ENCODE data around the gene DTYMK. TPM values are rescaled to one million over a fixed set of nuclear protein-coding genes. Genes with fewer than 3 reads are reported as not detected.

DTYMK gene
- total and polyA plus RNA-seq, 2 of the 4 experiments (the other 2 are of a cell fraction): 31.7 to 50.1 TPM

GRCh38 chr2:241629762-241630435 is 56.7 kb downstream of the DTYMK start:
- in situ Hi-C loops (cut with MboI; ENCODE audit: low sequenced_read_pairs): no loop called here
- no peak for TF ChIP-seq POLR2A (IDR thresholded peaks at IDR 0.05; ENCODE audit: low read depth, low read length)
- TF ChIP-seq NFE2L2 (IDR thresholded peaks at IDR 0.05; ENCODE audit: low read depth, low read length): no peak
- no peak for TF ChIP-seq RAD21 (IDR thresholded peaks at IDR 0.05; ENCODE audit: low read length)
- TF ChIP-seq FOS (IDR thresholded peaks at IDR 0.05; ENCODE audit: low read depth, low read length): no peak
- TF ChIP-seq RFX5 (IDR thresholded peaks at IDR 0.05; ENCODE audit: low read depth, low read length): no peak
- TF ChIP-seq BHLHE40 (IDR thresholded peaks at IDR 0.05; ENCODE audit: low read depth, low read length): no peak
- TF ChIP-seq MAFK (IDR thresholded peaks at IDR 0.05; ENCODE audit: low read depth, low read length): no peak
- no peak for TF ChIP-seq CHD1 (IDR thresholded peaks at IDR 0.05; ENCODE audit: low read depth, low read length)
- TF ChIP-seq ELK1 (IDR thresholded peaks at IDR 0.05; ENCODE audit: borderline replicate concordance, low read depth, low read length): no peak
- no peak for TF ChIP-seq RCOR1 (IDR thresholded peaks at IDR 0.05; ENCODE audit: insufficient replicate concordance, low read length)
- no peak for TF ChIP-seq CTCF (conservative IDR thresholded peaks at IDR 0.05; ENCODE audit: low read depth, low read length)
- TF ChIP-seq CEBPB (IDR thresholded peaks at IDR 0.05; ENCODE audit: low read depth, low read length): no peak
- TF ChIP-seq MAZ (IDR thresholded peaks at IDR 0.05; ENCODE audit: borderline replicate concordance, low read depth, low read length): no peak
- no peak for TF ChIP-seq MXI1 (IDR thresholded peaks at IDR 0.05; ENCODE audit: borderline replicate concordance, low read depth, low read length)
- no peak for TF ChIP-seq SMC3 (IDR thresholded peaks at IDR 0.05; ENCODE audit: low read depth, low read length)

More at GRCh38 chr2:241629762-241630435, 56.7 kb downstream of the DTYMK start:
- peak overlapping the region; percentile 68; the same call in 1 of the 2 replicates for H3K27ac ChIP-seq (ENCODE audit: insufficient read depth, low read length)
- intact Hi-C loops (cut with micrococcal nuclease): no loop called here
- peaks cover 15% of the 10 kb centered on the region; the same call in 1 of the 2 replicates for H3K9me1 ChIP-seq (ENCODE audit: insufficient read depth, low read length)
- H4K20me1 ChIP-seq (ENCODE audit: insufficient read depth, low read length): peaks cover 48% of the 10 kb centered on the region
- H2BK20ac ChIP-seq (ENCODE audit: low read depth, low read length): no peak overlapping the region
- 0 out of 2 replicates have a peak overlapping the region, but pooled peaks have one; percentile 13 for H3K14ac ChIP-seq (replicated peaks; ENCODE audit: low read depth, low read length)
- no peak overlapping the region for H2BK15ac ChIP-seq (ENCODE audit: low read depth, low read length)
- ChIA-PET POLR2A (ENCODE audit: unreplicated experiment) (no interaction called here), CTCF (no interaction called here)
- no peak overlapping the region for H4K8ac ChIP-seq (ENCODE audit: low read depth in 2 of 2, low read length in 2 of 2)
- 53% methylated on average over 2 of the region's 11 CpGs; no CpG with 5 or more reads in 1 of the 2 experiments for WGBS, 2 experiments (ENCODE audit: extremely low coverage in 2 of 2, insufficient read length in 1 of 2)
- peak overlapping the region; percentile 57; the same call in 1 of the 2 replicates for H3K23ac ChIP-seq (ENCODE audit: low read depth, low read length)
- H3K4ac ChIP-seq (ENCODE audit: low read depth, low read length): peak overlapping the region; percentile 33; the same call in 1 of the 2 replicates
- DNase-seq (peak; percentile 76), ATAC-seq (ENCODE audit: low read depth) (peak; percentile 88)
- no peak overlapping the region for H2AK9ac ChIP-seq (replicated peaks; ENCODE audit: low read depth, low read length, poor library complexity)
- no peaks in the 10 kb centered on the region for H3K9me3 ChIP-seq (ENCODE audit: control insufficient read depth, insufficient read depth, low read length)
- H4K5ac ChIP-seq (ENCODE audit: low read depth, low read length): no peak overlapping the region
- no peak overlapping the region for H3K56ac ChIP-seq (ENCODE audit: extremely low read depth, insufficient read depth, low read length)
- no peak overlapping the region for H3K18ac ChIP-seq (ENCODE audit: low read depth, low read length)
- H2BK5ac ChIP-seq (ENCODE audit: low read depth, low read length, poor library complexity, severe bottlenecking): no peak overlapping the region
- H3K27me3 ChIP-seq (ENCODE audit: control insufficient read depth, insufficient read depth, low read length): no peaks in the 10 kb centered on the region
- no TSS peak for BruUV-seq (replicated peaks)
- peak overlapping the region; percentile 47 for H3K4me2 ChIP-seq (ENCODE audit: low read depth, low read length)
- peaks cover 25% of the 10 kb centered on the region for H3K36me3 ChIP-seq (ENCODE audit: control insufficient read depth, insufficient read depth, low read length)
- dilution Hi-C loops (cut with HindIII; ENCODE audit: low sequenced_read_pairs, unreplicated experiment): no loop called here
- H3K9ac ChIP-seq (ENCODE audit: low read depth, low read length): no peak overlapping the region
- no peak overlapping the region for H2AK5ac ChIP-seq (ENCODE audit: low read depth, low read length)
- no peak overlapping the region for H2AFZ ChIP-seq (replicated peaks; ENCODE audit: low read length, poor library complexity)
- H3K4me3 ChIP-seq (ENCODE audit: insufficient read depth, low read depth, low read length): no peak overlapping the region
- H3K79me1 ChIP-seq (ENCODE audit: low read depth in 1 of 2, low read length in 2 of 2): peaks cover 29 to 82% of the 10 kb centered on the region in 2 experiments
- no peak overlapping the region for H2BK120ac ChIP-seq (ENCODE audit: low read depth, low read length)
- peaks cover 6% of the 10 kb centered on the region for H3K4me1 ChIP-seq (ENCODE audit: control insufficient read depth, insufficient read depth, low read length)
- no peak overlapping the region; the same call in 1 of the 2 replicates for H4K91ac ChIP-seq (ENCODE audit: insufficient read depth, low read depth, low read length)
